Prostate gland (tissue), 2 donors: ENCODE measurements around the gene ULBP1. TPM values are rescaled to one million over a fixed set of nuclear protein-coding genes. Genes with fewer than 3 reads are reported as not detected.
"Not testable (repeated sequence)": the region's sequence is repeated elsewhere in the genome, so short reads cannot be mapped to it uniquely, and the experiment has no call there.

Source experiments
- DNase-seq: peaks from one replicate; pipeline ENCODE4 v3.0.0-alpha.2; 2019; ENCODE audit warnings: low spot score
- H3K27ac ChIP-seq, 2 donors: fragments of 200-600 bp; sonication (generic); 2 replicates each; pipeline ENCODE4 v1.5.1; 2017 to 2019
- H3K27me3 ChIP-seq: fragments of 200-600 bp; sonication (generic); replicated peaks from 2 replicates; pipeline ENCODE4 v1.5.1; 2019; ENCODE audit not compliant: insufficient read depth
- H3K36me3 ChIP-seq, 2 donors: fragments of 200-600 bp; sonication (generic); 1 replicate in 1 of 2; 2 replicates in 1 of 2; pipeline versions ENCODE4 v1.5.1 to v1.8.1; 2017 to 2019
- H3K4me1 ChIP-seq: fragments of 200-600 bp; sonication (generic); replicated peaks from 2 replicates; pipeline ENCODE4 v1.5.1; 2019
- H3K4me3 ChIP-seq, 2 donors: fragments of 200-600 bp; sonication (generic); 2 replicates each; pipeline ENCODE4 v1.5.1; 2017 to 2019
- H3K9me3 ChIP-seq: fragments of 200-600 bp; sonication (generic); 2 replicates; pipeline ENCODE4 v1.5.1; 2017
- CTCF ChIP-seq, 4 experiments: fragments of 200-600 bp in 2 of 4; fragments of 450-650 bp in 2 of 4; sonication (generic) in 2 of 4; IDR thresholded peaks; 1 replicate in 3 of 4; 2 replicates in 1 of 4; pipeline ENCODE4 v1.5.1; 2016 to 2019; ENCODE audit warnings: antibody characterized with exemption in 4 of 4, mild to moderate bottlenecking in 2 of 4, moderate library complexity in 2 of 4
- POLR2A ChIP-seq: fragments of 450-650 bp; IDR thresholded peaks from one replicate; pipeline ENCODE4 v1.6.1; 2016; ENCODE audit warnings: antibody characterized with exemption, mild to moderate bottlenecking
- POLR2AphosphoS5 ChIP-seq: sonication (generic); formaldehyde crosslinking; IDR thresholded peaks from one replicate; pipeline ENCODE4 v1.6.1; 2017; ENCODE audit warnings: antibody characterized with exemption
- WGBS: methylation state at CpG from one replicate; pipeline ENCODE4 v1.1.5; 2018; 5-methylcytosine and 5-hydroxymethylcytosine counted together
- intact Hi-C: fragments of 100-400 bp; cut with DNase I; formaldehyde crosslinking; loops from one replicate; pipeline ENCODE4 v1.14.2; 2022
- total RNA-seq, 2 donors: library from RNA; depleted of rRNA; stranded (reverse); fragments of >200 nt; gene quantifications; one replicate each; pipeline ENCODE4 v1.1.0, GENCODE V29; 2016

Gene ULBP1
- total RNA-seq, 2 donors from 2014 or later: 2.8 TPM; not detected in 1

DNA sequence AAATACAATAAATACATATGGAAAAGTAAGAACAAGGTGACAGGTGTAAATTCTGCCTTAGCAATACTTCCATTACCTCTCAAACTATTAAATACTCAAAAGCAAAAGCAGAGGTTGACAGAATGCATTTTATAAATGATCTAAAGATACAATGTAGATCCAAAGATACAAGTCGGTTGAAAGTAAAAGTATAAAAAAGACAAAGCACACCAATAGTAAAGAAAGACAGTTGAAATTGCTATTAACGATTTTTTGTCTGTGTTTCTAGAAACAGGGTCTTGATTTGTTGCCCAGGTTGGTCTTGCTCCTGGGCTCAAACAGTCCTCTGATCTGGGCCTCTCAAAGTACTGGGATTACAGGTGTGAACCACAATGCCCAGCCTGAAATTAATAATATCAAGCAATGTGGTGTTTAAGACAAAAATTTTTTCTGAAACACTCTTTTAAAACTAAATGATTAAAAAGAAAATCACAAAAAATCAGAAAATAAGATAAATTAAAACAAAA, 23.9 kb downstream of the ULBP1 start:
- TF ChIP-seq POLR2AphosphoS5: no peak
- no peak for TF ChIP-seq POLR2A
- TF ChIP-seq CTCF (IDR thresholded peaks at IDR 0.05): no peak
- Histone ChIP-seq H3K9me3 (no peaks in the 10 kb centered on the region), H3K36me3 (no peaks in the 10 kb centered on the region), H3K27me3 (peaks cover 52% of the 10 kb centered on the region), H3K4me3 (no peak overlapping the region), H3K27ac (no peak overlapping the region), H3K4me1 (peaks cover 10% of the 10 kb centered on the region)
- DNase-seq: no peak
- whole genome bisulfite sequencing: 31% methylated on average over 2 of the region's 2 CpGs
- intact Hi-C loops: no loop called here

DNA sequence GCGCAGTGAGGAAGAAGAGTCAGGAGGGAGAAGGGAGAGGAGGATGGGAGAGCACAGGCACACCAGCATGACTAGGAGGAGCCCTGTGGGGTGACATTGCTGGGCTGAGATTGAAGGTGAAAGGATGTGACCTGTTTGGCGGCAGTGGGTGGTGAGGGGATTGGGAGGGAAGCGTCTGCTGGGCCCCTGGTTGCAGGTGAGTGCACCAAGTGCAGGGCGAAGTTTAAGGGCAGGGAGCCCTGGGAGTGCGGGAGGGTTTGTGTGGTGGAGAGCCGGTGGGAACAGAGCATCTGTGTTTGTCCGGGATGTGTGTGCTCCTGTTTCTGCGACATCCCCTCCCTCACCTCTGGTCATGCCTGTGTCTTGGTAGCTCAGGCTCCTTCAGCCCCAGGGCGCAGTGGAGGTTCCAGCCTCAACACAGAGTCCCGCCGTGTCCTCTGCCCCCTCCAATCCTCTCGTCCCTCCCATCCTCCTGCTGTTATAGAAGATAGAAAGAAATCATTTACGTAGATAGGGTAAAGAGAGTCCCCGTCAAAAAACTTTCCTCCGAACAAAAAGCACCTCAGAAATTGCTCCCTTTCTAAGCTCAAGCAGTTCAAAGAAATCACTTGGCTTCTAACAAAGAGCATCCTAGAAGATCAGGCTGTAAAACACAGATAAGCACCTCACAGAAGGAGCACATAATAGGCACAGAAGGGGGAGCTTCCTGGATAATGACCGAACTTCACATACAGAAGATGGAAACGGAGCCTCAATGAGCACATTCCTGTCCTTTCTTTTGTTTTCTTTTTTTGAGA, 25.0 kb downstream of the ULBP1 start:
- 8% methylated on average over 17 of the region's 17 CpGs for WGBS
- intact Hi-C loops: no loop called here
- no peak for DNase-seq

GRCh38 chr6:149990212-149990660, 26.5 kb downstream of the ULBP1 start:
- DNase-seq: no peak
- 1% methylated on average over 32 of the region's 32 CpGs for WGBS
- Histone ChIP-seq H3K4me3 (no peak overlapping the region), H3K27ac (no peak overlapping the region), H3K9me3 (no peaks in the 10 kb centered on the region), H3K4me1 (peaks cover 10% of the 10 kb centered on the region), H3K27me3 (peaks cover 43% of the 10 kb centered on the region), H3K36me3 (no peaks in the 10 kb centered on the region)
- intact Hi-C loops: no loop called here
- TF ChIP-seq POLR2AphosphoS5 (no peak), POLR2A (no peak), CTCF (IDR thresholded peaks at IDR 0.05) (no peak)

More for the DNA sequence above, 25.0 kb downstream of the ULBP1 start:
- Histone ChIP-seq H3K4me1 (peaks cover 10% of the 10 kb centered on the region), H3K27ac (no peak overlapping the region), H3K36me3 (no peaks in the 10 kb centered on the region), H3K9me3 (no peaks in the 10 kb centered on the region), H3K4me3 (no peak overlapping the region), H3K27me3 (peaks cover 48% of the 10 kb centered on the region)
- no peak for TF ChIP-seq POLR2AphosphoS5
- no peak for TF ChIP-seq CTCF (IDR thresholded peaks at IDR 0.05)
- TF ChIP-seq POLR2A: no peak

GRCh38 chr6:149990661-149991471, 27.1 kb downstream of the ULBP1 start:
- H3K9me3 ChIP-seq: no peaks in the 10 kb centered on the region
- intact Hi-C loops: no loop called here
- peaks cover 10% of the 10 kb centered on the region for H3K4me1 ChIP-seq
- H3K4me3 ChIP-seq: no peak overlapping the region
- TF ChIP-seq POLR2A: no peak
- TF ChIP-seq POLR2AphosphoS5: no peak
- TF ChIP-seq CTCF (IDR thresholded peaks at IDR 0.05): no peak
- DNase-seq: no peak
- 3% methylated on average over 37 of the region's 49 CpGs for WGBS
- H3K27ac ChIP-seq: no peak overlapping the region
- H3K27me3 ChIP-seq: peaks cover 37% of the 10 kb centered on the region
- no peaks in the 10 kb centered on the region for H3K36me3 ChIP-seq

DNA sequence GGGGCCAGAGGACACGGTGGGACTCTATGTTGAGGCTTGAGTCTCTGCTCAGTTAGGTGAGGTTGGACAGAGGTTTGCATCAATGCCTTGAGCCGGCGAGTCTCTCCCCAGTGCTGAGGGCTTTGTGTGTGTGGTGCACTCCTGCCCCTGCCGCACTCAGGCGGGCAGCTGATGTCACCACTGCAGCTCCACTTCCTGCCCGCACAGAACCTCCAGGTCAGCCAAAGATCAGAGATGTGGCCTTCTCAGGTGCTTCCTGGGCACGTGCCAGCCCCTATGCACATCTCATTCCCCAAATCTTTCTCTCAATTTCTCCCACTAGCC, 27.7 kb downstream of the ULBP1 start:
- intact Hi-C loops, DNase-seq: not testable (repeated sequence)

More for the DNA sequence above, 27.7 kb downstream of the ULBP1 start:
- peaks cover 10% of the 10 kb centered on the region for H3K4me1 ChIP-seq
- not testable (repeated sequence) for H3K4me3 ChIP-seq, H3K36me3 ChIP-seq, H3K9me3 ChIP-seq, H3K27ac ChIP-seq
- WGBS: 5% methylated on average over 7 of the region's 7 CpGs
- peaks cover 37% of the 10 kb centered on the region for H3K27me3 ChIP-seq
